Stimulated activated naive CD8-positive, alpha-beta T cell treated with anti-CD3 and anti-CD28 coated beads, Interleukin-15, amount 100 ng/mL, for 72 hours (primary cell): ENCODE results near the gene C11orf24.
"Not testable (repeated sequence)": the region's sequence is repeated elsewhere in the genome, so short reads cannot be mapped to it uniquely, and the experiment has no call there.

Experiments used
- ATAC-seq: fragments of 150-1000 bp; cut with Tn5 transposase; 2 replicates; pipeline ENCODE4 v1.10.0; 2021; ENCODE audit warnings: mild to moderate bottlenecking, moderate library complexity
- DNase-seq, 2 donors: peaks; one replicate each; pipeline ENCODE4 v3.0.0; 2021 to 2022
- H3K27ac Mint-ChIP-seq, 2 donors: one replicate each; pipeline ENCODE4 v1.8.0; 2022; ENCODE audit warnings: mild to moderate bottlenecking in 2 of 2, mixed read lengths in 2 of 2, moderate library complexity in 2 of 2
- H3K27me3 Mint-ChIP-seq: one replicate; pipeline ENCODE4 v1.8.0; 2022; ENCODE audit warnings: mixed read lengths
- H3K4me1 Mint-ChIP-seq: one replicate; pipeline ENCODE4 v1.8.0; 2022; ENCODE audit warnings: mild to moderate bottlenecking, mixed read lengths
- H3K4me3 Mint-ChIP-seq, 2 donors: one replicate each; pipeline ENCODE4 v1.8.0; 2022; ENCODE audit warnings: mild to moderate bottlenecking in 2 of 2, mixed read lengths in 2 of 2, moderate library complexity in 1 of 2
- H3K9me3 Mint-ChIP-seq, 2 donors: one replicate each; pipeline ENCODE4 v1.8.0; 2022; ENCODE audit warnings: mixed read lengths in 2 of 2

C11orf24 gene

GRCh38 chr11:68303982-68304780 is 32.4 kb upstream of the C11orf24 start:
- no peaks in the 10 kb centered on the region for H3K9me3 Mint-ChIP-seq
- H3K4me1 Mint-ChIP-seq: peaks cover 6% of the 10 kb centered on the region
- ATAC-seq (no peak), DNase-seq (no peak)
- H3K27ac Mint-ChIP-seq: no peak overlapping the region
- H3K27me3 Mint-ChIP-seq: no peaks in the 10 kb centered on the region
- no peak overlapping the region for H3K4me3 Mint-ChIP-seq

- DNase-seq (no peak), ATAC-seq (no peak)
- H3K27ac Mint-ChIP-seq: no peak overlapping the region
- peaks cover 6% of the 10 kb centered on the region for H3K4me1 Mint-ChIP-seq
- peaks cover 9% of the 10 kb centered on the region for H3K27me3 Mint-ChIP-seq
- H3K9me3 Mint-ChIP-seq: no peaks in the 10 kb centered on the region
- no peak overlapping the region for H3K4me3 Mint-ChIP-seq
These were observed 31.3 kb upstream of the C11orf24 start for GRCh38 chr11:68303083-68303482.

GRCh38 chr11:68302670-68303069 is 30.9 kb upstream of the C11orf24 start:
- Mint-ChIP-seq H3K4me3 (no peak overlapping the region), H3K27ac (no peak overlapping the region)
- DNase-seq: no peak

GRCh38 chr11:68302256-68302655 is 30.5 kb upstream of the C11orf24 start:
- H3K27ac Mint-ChIP-seq: peak overlapping the region in 1 of 2 donors; percentile 42
- ATAC-seq (no peak), DNase-seq (no peak)
- H3K9me3 Mint-ChIP-seq: no peaks in the 10 kb centered on the region
- no peak overlapping the region for H3K4me3 Mint-ChIP-seq
- peaks cover 11% of the 10 kb centered on the region for H3K4me1 Mint-ChIP-seq
- peaks cover 9% of the 10 kb centered on the region for H3K27me3 Mint-ChIP-seq

More at GRCh38 chr11:68302670-68303069, 30.9 kb upstream of the C11orf24 start:
- Mint-ChIP-seq H3K4me1 (peaks cover 10% of the 10 kb centered on the region), H3K9me3 (no peaks in the 10 kb centered on the region), H3K27me3 (peaks cover 9% of the 10 kb centered on the region)
- no peak for ATAC-seq

GRCh38 chr11:68300076-68300830 is 28.5 kb upstream of the C11orf24 start:
- ATAC-seq: no peak
- Mint-ChIP-seq H3K4me3 (no peak overlapping the region), H3K27ac (peak overlapping the region in 1 of 2 donors; percentile 42), H3K27me3 (peaks cover 16% of the 10 kb centered on the region), H3K9me3 (no peaks in the 10 kb centered on the region), H3K4me1 (peaks cover 9% of the 10 kb centered on the region)
- no peak for DNase-seq

- H3K27me3 Mint-ChIP-seq: peaks cover 16% of the 10 kb centered on the region
- not testable (repeated sequence) for H3K4me3 Mint-ChIP-seq, ATAC-seq, DNase-seq, H3K9me3 Mint-ChIP-seq, H3K4me1 Mint-ChIP-seq
- peak overlapping the region in 1 of 2 donors; percentile 73 for H3K27ac Mint-ChIP-seq
These were observed 27.7 kb upstream of the C11orf24 start for GRCh38 chr11:68299517-68299879.

GRCh38 chr11:68298659-68299516 is 27.1 kb upstream of the C11orf24 start:
- Mint-ChIP-seq H3K9me3 (no peaks in the 10 kb centered on the region), H3K4me1 (peaks cover 9% of the 10 kb centered on the region), H3K27ac (peak overlapping the region; percentile 59 to 73), H3K4me3 (no peak overlapping the region), H3K27me3 (peaks cover 16% of the 10 kb centered on the region)
- ATAC-seq (no peak), DNase-seq (no peak)

GRCh38 chr11:68297812-68298658 is 26.3 kb upstream of the C11orf24 start:
- H3K27ac Mint-ChIP-seq: no peak overlapping the region
- DNase-seq: peak; percentile 76 to 78

GRCh38 chr11:68297494-68297811 is 25.7 kb upstream of the C11orf24 start:
- Mint-ChIP-seq H3K4me1 (peaks cover 9% of the 10 kb centered on the region), H3K4me3 (no peak overlapping the region), H3K9me3 (no peaks in the 10 kb centered on the region), H3K27ac (no peak overlapping the region), H3K27me3 (peaks cover 16% of the 10 kb centered on the region)
- no peak for ATAC-seq
- no peak for DNase-seq

More at GRCh38 chr11:68297812-68298658, 26.3 kb upstream of the C11orf24 start:
- Mint-ChIP-seq H3K9me3 (no peaks in the 10 kb centered on the region), H3K4me3 (no peak overlapping the region), H3K27me3 (peaks cover 16% of the 10 kb centered on the region), H3K4me1 (peaks cover 9% of the 10 kb centered on the region)
- ATAC-seq: peak; percentile 98

- H3K4me3 Mint-ChIP-seq: no peak overlapping the region
- DNase-seq (no peak), ATAC-seq (no peak)
- peaks cover 9% of the 10 kb centered on the region for H3K4me1 Mint-ChIP-seq
- peaks cover 16% of the 10 kb centered on the region for H3K27me3 Mint-ChIP-seq
- no peaks in the 10 kb centered on the region for H3K9me3 Mint-ChIP-seq
- H3K27ac Mint-ChIP-seq: no peak overlapping the region
These were observed 25.2 kb upstream of the C11orf24 start for GRCh38 chr11:68297052-68297378.

GRCh38 chr11:68296344-68297051 is 24.7 kb upstream of the C11orf24 start:
- H3K27me3 Mint-ChIP-seq: peaks cover 16% of the 10 kb centered on the region
- H3K4me1 Mint-ChIP-seq: peaks cover 9% of the 10 kb centered on the region
- H3K4me3 Mint-ChIP-seq: no peak overlapping the region
- ATAC-seq: no peak
- DNase-seq: no peak
- H3K9me3 Mint-ChIP-seq: no peaks in the 10 kb centered on the region
- H3K27ac Mint-ChIP-seq: no peak overlapping the region

- Mint-ChIP-seq H3K4me3 (no peak overlapping the region), H3K4me1 (peaks cover 9% of the 10 kb centered on the region), H3K9me3 (no peaks in the 10 kb centered on the region), H3K27ac (peak overlapping the region in 1 of 2 donors; percentile 27), H3K27me3 (peaks cover 16% of the 10 kb centered on the region)
- ATAC-seq (no peak), DNase-seq (no peak)
These were observed 24.2 kb upstream of the C11orf24 start for GRCh38 chr11:68295940-68296339.

- Mint-ChIP-seq H3K27ac (no peak overlapping the region), H3K9me3 (no peaks in the 10 kb centered on the region), H3K4me3 (no peak overlapping the region), H3K27me3 (peaks cover 16% of the 10 kb centered on the region), H3K4me1 (peaks cover 9% of the 10 kb centered on the region)
- DNase-seq: no peak
- no peak for ATAC-seq
These were observed 23.5 kb upstream of the C11orf24 start for GRCh38 chr11:68295271-68295670.

GRCh38 chr11:68293708-68294107 is 21.9 kb upstream of the C11orf24 start:
- no peak overlapping the region for H3K27ac Mint-ChIP-seq
- H3K4me3 Mint-ChIP-seq: no peak overlapping the region
- H3K9me3 Mint-ChIP-seq: no peaks in the 10 kb centered on the region
- H3K27me3 Mint-ChIP-seq: peaks cover 12% of the 10 kb centered on the region
- peaks cover 9% of the 10 kb centered on the region for H3K4me1 Mint-ChIP-seq
- ATAC-seq (no peak), DNase-seq (no peak)
